ENCODE data around the gene GTPBP3.
"Not testable (repeated sequence)": the region's sequence is repeated elsewhere in the genome, so short reads cannot be mapped to it uniquely, and the experiment has no call there.

Gene GTPBP3, protein sequence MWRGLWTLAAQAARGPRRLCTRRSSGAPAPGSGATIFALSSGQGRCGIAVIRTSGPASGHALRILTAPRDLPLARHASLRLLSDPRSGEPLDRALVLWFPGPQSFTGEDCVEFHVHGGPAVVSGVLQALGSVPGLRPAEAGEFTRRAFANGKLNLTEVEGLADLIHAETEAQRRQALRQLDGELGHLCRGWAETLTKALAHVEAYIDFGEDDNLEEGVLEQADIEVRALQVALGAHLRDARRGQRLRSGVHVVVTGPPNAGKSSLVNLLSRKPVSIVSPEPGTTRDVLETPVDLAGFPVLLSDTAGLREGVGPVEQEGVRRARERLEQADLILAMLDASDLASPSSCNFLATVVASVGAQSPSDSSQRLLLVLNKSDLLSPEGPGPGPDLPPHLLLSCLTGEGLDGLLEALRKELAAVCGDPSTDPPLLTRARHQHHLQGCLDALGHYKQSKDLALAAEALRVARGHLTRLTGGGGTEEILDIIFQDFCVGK

DNA sequence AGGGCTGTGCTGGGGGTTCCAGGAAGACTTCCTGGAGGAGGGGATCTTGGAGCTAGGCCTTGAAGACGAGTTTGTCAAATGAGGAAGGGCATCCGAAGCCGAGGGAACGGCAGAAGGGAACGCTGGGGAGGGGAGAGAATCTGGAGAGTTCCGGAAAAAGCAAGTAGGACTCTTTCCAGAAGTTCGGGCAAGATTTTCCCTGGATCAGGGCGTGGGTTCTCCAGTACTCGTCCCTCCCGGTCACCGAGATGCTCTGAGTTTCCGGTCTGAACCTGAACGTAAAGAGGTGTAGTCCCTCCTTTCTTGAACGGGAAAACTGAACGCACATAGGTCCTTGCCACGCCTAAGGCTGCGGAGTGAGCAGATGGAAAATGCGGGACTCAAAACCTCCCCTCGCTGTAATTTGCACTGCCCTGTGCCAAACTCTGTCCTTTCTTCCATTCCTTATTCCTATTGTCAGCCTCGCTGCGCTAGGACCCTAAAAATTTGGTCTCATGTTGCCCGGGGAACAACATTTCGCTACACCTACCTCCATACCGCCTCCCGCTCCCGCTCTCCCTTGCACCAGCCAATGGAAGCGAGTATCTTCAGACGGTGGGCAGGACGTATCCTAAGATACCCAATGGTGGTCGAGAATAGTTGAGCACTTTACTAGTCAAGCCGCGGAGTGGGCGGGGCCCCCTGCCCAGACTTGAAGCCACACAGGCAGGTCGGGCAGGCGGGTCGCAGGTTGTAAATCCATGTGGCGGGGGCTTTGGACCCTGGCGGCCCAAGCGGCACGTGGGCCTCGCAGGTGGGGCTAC, at the start of gene GTPBP3:
Gene GTPBP3, plus strand, starts transcription at position 682 of the 803 bp plus-strand sequence. Its CDS starts 59 bp downstream, at position 741.
- peak; percentile 100 for DNase-seq

DNA sequence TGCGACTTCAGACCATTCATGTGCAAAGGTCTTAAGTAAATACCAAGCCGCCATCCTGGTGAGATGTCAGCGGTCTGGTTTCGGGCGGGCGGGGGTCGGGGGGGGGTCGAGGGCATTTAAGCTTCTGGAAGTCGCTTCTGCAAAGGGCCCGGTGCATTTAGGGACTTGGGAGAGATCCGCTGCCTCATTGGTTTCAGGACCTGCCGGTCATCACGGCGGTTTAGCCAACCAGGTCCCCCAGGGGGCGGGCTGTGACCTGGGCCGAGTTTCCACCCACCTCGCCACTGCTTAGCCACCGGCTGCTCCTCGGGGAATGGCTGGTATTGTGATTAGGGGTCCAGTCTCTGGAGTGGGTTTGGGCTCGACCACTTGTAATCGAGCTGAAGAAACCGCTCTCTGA, 47.9 kb upstream of the GTPBP3 start:
- DNase-seq = peak; percentile 94

DNA sequence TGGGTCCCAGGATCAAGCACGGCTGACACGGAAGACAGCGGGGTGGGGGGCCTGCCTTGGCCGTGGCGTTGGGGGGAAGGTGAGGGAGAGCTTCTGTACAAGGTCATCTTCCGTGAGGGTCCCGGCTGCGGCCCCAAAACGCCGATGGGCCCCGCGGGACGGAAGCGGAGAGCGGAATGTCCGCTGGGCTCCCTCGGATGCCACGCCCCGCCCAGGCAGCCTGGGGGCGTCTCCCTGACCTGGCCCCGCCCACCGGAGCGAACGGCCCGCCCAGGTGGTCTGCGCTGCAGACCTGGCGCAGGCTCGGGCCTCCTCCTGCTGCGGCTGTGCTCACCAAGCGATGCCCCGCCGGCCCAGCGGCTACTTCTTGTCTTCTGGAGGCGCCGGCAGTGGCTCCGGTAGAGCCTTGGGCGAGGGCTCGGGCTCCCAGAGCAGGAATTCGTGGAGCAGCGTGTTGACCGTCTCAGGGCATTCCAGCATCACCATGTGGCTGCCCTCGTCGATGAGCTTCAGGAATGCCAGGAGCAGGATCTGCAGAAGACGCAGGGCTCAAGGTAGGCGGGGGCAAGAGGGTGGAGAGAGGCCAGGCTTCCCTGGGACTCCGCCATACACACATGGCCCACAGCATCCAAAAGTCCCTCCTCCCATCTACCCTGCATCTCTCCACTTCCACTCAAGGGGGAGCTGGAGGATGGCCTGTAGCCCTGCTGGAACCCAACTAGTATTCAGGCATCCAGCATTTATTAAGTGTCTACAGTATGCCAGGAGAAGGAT, 44.9 kb upstream of the GTPBP3 start:
- peak; percentile 95 for DNase-seq

DNA sequence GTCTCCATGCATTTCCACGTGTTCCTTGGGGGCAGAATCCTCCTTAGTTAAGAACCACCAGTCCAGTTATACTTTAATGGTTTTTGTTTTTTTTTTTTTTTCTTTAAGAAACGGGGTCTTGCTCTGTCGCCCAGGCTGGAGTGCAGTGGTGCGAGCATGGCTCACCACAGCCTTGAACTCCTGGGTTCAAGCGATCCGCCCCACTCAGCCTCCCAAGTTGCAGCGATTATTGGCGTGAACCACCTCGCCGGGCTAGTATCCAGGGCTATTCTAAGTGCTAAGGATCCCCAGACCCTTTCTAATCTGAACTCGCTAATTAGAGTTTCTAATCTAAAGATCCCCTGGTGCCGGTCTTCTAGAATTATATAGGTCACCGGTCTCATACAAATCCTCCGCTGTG, 43.7 kb upstream of the GTPBP3 start:
- DNase-seq = no peak

DNA sequence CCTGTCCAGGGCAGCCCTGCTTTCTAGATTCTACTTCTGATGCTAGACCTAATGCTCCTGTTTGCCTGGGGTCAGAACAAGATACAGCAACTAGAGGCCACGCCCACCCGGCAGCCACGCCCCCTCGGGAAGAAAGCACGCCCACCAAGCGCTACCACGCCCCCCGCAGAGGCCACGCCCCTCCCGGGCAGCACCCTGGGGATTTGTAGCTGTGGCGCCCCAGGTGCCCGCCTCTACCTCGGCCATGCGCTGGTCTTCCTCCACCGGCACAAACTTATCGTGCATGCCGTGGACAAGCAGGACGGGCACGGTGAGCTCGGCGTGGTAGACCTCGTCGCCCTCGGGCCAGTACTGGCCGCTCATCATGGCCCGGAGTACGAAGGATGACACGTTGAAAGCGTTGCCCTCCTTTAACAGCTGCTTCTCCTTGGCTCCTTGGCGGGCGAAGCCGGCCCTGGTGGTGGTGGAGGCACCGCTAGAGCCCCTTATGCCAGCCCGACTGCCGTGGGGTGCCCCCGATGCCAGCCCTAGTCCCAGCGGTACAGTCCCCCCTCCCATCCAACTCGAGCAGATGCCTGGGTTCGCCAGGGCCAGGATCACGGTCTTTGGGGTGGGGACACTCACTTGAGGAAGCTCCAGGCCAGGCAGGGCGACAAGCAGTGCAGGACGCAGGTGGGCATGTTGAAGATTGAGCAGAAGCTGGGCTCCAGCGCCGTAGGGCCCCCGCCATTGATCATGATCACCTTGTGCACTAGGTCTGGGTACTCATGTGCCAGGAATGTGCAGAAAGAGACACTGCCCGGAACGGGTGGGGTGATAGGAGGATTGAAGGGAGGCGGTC, 43.1 kb upstream of the GTPBP3 start:
- peak; percentile 70 for DNase-seq

DNA sequence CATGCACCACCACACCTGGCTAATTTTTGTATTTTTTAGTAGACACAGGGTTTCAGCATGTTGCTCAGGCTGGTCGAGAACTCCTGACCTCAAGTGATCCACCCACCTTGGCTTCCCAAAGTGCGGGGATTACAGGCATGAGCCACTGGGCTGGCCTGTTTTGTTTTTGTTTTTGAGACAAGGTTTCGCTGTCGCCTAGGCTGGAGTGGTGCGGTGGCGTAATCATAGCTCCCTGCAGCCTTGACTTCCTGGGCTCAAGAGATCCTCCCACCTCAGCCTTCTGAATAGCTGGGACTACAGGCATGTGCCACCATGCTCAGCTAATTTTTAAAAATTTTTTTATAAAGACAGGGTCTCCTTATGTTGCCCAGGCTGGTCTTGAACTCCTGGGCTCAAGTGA, 41.8 kb upstream of the GTPBP3 start:
- DNase-seq = not testable (repeated sequence)

DNA sequence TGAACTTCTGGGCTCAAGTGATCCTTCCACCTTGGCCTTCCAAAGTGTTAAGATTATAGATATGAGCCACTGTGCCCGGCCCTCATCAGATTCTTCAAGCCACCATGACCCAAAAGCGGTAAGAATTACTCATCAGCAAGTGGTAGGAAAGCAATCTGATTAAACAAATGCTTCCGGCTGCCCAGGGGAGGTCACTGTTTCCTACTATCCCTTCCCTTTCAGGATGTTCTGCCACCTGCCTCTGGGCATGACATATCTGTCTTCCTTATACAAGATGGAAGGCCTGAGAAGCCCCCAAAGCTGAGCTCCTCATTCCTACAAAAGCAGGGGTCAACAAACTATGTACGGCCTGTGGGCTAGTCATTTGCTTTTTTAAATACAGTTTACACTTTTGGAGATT, 41.1 kb upstream of the GTPBP3 start:
- DNase-seq = peak; percentile 50

DNA sequence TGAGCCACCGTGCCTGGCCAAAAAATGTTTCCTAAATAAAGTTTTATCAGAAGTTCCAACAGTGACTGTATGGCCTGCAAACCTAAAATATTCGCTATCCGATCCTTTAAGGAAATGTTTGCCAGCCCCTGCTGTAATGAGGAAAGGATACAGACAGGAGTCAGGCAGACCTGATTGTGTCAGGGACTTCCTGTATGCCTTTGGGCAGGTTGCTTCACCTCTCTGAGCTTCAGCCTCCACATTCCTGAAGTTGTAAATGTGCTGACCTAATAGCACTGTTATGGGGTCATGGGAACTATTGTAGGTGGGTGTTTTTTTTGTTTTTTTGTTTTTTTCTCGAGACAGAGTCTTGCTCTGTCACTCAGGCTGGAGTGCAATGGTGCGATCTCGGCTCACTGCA, 40.4 kb upstream of the GTPBP3 start:
- no peak for DNase-seq

DNA sequence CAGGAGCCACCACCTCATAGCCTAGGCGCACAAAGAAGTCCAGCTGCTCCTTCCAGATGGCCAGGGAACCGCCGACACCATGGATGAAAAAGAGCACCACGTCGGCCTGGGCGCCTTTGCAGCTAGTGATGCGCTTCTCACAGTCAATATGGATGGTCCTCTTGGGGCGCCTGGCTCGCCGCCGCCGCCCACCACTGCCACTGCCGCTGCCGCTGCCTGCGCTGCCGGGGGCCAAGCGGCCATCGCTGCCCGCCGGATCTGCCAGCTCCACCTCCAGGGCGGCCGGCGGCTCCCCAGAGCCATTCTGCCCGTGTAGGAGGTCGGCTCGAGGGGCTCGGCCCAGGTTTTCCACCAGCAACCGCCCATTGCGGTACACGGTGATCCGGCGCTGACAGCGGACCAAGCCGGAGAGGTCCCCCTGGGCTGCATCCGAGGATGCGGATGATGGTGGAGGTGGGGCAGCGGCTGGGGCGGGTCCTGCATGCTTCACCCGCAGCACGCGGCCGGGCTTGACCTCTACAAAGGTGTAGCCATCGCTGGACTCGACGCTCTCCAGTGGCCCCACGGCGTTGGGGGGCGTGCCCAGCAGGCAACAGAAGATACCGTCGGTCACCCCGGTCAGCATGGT, 36.2 kb upstream of the GTPBP3 start:
- DNase-seq = no peak

DNA sequence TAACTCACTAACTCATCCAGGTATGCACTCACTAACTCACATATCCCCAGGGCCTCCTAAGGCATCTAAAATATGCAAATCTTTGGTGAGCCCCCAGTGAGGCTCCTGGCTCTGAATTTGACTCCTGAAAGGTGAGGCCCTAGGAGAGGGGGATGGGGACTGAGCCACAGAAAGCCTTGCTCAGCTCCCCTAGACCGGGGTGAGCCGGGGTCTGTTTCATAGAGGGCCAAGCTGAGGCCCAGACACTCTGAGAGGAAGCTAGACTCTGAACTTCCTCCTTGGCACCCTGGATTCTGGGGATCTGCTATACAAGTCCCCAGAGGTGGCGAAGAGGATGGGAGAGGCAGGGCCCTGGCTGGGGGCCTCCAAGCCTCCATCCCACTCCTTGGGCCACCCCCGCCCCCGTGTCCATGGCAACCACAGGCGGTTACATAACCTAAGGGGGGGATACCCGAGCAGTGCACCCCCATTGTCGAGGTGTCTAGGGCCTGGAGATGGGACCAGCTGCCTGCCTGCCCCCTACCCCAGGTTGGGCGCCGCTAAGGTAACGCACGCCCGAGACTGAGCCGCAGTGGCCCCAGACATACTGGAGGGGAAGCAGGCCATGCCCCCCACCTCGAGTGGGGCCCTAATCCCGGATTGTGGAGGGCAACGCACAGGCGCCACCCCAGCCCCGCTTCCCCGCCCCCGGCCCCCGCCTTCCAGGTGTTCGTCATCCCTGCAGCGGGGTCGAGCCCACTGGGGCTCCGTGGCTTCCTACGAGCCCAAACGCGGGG, 34.8 kb upstream of the GTPBP3 start:
- DNase-seq = peak; percentile 45

DNA sequence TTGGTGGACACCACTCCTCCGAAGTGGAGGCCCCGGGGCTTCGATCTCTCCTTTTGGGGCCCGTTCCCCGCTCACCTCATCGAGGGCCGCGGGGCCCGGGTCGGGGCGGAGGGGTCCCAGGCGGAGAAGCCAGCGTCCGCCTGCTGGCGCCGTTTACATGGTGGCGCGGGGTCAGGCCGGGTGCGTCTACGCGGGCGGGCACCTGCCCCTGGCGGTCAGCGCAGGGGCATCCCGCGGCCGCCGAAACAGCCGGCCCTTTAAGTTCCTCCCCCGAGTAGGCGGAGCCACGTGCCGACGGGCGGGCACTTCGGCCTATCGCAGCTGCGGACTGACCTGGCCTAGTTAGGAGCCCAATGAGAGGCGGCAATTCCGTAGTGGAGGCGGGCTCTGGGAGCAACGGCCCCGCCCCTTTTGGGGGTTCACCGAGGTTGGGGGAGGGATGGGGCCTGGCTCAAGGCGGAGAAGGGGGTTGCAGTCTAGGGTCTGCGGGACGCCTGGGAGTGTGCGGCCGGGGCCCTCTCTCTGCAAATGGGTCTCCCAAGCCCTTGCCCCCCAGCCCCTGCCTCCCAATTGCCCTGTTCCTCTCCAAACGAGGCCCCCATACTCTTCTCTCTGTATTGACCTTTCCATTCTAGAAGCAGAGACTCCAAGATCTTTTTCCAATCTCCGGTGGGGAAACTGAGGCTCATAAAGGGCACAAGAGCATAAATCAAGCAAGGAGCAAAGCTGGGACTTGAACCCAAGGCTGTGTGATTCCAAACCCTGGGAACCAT, 34.0 kb upstream of the GTPBP3 start, which contains the start of gene ABHD8:
Gene ABHD8, minus strand, starts transcription at position 259 of the 773 bp plus-strand sequence. CDS start 1,809 bp downstream, outside the sequence.
- DNase-seq = peak; percentile 98

DNA sequence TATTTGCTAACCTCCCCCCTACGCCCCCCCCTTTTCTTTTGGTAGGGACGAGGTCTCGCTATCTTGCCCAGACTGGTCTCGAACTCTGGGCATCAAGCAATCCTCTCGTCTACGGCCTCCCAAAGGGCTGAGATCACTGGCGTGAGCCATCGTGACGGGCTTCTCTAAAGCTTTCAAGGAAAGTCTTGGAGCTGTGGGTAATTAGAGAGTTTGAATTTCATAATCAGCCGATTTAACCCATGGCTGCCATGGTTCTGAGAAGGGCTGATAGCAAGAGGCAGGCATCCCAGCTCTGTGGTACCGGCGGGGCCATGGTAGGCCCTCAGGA, 33.4 kb upstream of the GTPBP3 start:
- DNase-seq = no peak

DNA sequence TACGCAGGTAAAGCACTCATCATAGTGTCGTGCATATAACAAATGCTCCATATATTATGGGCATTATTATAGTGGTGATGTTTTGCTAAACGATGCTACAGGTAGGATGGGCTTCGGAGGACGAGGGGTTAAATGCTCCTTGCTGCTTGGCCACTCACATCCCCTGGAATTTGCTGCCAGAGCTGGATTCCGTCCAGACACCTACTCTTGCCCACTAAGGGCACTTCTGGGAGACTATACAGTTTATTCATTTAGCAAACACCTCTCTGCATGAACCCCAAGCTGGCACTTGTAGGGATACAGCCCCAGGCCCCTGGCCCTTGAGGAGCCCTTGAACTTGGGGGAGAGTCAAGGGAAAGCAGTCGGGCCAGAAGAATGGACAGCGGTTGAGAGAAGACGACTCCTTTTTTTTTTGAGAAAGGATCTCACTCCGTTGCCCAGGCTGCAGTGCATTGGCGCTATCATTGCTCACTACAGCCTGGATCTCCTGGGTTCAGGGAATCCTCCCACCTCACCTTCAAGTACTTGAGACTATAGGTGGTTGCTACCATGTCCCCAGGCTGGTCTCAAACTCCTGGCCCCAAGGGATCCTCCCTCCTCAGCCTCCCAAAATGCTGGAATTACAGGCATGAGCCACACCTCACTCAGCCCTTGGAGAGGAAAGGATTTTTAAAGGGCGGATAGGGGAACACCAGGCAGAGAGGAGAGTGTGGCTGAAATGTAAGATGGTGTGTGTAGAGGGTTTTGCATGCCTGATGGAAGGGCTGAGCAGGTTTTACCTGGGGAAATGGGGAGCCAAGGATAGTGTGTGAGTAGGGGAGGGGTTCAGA, 32.8 kb upstream of the GTPBP3 start:
- no peak for DNase-seq

DNA sequence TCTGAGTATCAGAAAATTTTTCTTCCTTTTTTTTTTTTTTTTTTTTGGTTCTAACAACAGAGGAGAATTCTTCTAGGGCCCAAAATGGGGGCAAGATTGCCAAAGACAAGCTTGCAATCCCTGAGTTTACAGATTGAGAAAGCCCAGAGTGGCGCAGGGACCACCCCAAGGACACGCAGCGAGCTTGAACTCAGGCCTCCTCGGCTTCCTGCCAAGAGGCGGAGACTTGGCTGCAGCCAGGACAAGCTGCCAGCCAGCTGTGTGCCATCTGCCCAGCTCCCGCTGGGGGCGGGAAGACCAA, 32.2 kb upstream of the GTPBP3 start:
- no peak for DNase-seq

DNA sequence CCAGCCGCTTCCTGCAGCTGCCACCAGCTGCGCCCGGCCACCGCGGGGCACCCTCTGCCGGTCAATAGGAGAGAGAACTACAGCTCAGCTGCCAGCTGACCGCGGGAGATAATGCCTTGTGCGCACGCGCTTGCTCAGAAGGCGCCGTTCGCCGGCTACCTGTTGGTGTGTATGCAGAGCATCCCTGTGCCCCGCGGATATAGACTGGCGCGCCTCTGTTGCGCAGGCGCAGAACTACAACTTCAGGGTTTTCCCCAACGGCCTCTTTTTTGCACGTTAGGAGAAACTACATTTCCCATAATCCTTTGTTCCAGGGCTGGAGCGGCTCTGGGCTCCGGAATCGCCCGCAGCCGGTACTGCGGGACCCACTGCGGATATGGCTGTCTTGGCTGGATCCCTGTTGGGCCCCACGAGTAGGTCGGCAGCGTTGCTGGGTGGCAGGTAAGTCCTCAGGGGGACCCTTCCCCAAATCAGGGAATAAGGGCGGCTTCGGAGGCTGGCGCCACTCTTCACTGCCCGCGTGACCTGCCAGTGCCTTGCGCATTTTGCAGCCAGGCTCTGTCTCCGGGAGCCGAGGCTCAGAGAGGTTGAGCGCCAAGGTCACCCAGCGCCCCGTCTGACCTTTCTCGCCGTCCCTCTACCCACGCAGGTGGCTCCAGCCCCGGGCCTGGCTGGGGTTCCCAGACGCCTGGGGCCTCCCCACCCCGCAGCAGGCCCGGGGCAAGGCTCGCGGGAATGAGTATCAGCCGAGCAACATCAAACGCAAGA, 31.7 kb upstream of the GTPBP3 start, which contains the start of gene MRPL34:
Gene MRPL34, plus strand, starts transcription at position 356 of the 768 bp plus-strand sequence. Its CDS starts 21 bp downstream, at position 377.
- peak; percentile 99 for DNase-seq

DNA sequence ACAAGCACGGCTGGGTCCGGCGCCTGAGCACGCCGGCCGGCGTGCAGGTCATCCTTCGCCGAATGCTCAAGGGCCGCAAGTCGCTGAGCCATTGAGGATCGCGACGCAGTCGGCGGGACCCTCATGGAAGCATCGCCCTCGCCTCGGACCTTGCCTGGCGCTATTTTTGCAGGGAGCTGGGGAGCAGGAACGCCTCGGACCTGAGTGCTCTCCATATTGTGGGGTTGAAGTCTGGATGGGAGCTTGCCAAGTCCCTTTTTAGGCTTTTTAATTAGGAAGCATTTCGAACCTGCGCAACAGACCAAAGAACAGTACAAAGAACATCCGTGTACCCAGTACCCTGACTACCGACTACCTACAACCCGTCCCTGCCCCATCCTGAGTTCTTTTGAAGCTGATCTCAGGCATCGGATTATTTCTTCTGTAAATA, 31.1 kb upstream of the GTPBP3 start:
- peak; percentile 46 for DNase-seq

DNA sequence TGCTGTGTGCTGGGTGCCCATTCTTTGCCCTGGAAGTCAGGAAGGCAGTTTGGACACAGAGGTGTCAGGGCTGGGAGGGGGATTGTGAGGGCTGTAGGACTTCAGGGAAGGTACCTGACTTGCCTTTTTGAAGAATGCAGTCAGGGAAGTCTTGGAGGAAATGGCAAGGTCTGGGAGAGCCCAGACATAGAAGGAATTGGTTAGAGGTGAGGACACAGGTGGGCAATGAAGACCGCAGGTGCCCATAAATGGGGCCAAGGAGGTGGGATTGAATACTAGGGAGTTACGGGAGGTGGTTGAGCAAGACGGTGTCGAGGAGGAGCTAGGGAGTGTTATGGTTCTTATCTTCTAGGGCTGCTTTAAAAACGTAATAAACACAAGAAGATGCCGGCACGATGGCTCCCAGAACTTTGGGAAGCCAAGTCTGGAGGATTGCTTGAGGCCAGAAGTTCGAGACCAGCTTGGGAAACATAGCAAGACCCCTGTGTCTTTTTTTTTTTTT, 29.4 kb upstream of the GTPBP3 start:
- DNase-seq = no peak
